ENCODE data around the gene ATAD3B.
"Not testable (repeated sequence)": the region's sequence is repeated elsewhere in the genome, so short reads cannot be mapped to it uniquely, and the experiment has no call there.

The ATAD3B gene
- total RNA-seq: 51.1 to 203 (median 88.8) reads per million in 9 experiments

- DNase-seq (peak; percentile 82 to 84 (median 83)), ATAC-seq (replicated peaks) (peak; percentile 93)
- no peaks in the 10 kb centered on the region for H3K9me3 Mint-ChIP-seq
- no peaks in the 10 kb centered on the region for H3K27me3 Mint-ChIP-seq
- H3K4me3 Mint-ChIP-seq: peak within 1 kb of the TSS; percentile 80 to 84
- H3K36me3 Mint-ChIP-seq (ENCODE audit: insufficient read depth): peaks cover 10% of the 10 kb centered on the region
- peak within 1 kb of the TSS; percentile 67 to 88 for H3K27ac Mint-ChIP-seq
- H3K4me1 Mint-ChIP-seq (ENCODE audit: low read depth in 2 of 2): peaks cover 7 to 16% of the 10 kb centered on the region in 2 donors
These were observed at the start of gene ATAD3B for GRCh38 chr1:1471389-1472052. Gene ATAD3B (plus strand): TSS chr1:1471765. CDS start chr1:1471885, 120 bp downstream.

- H3K4me1 Mint-ChIP-seq (ENCODE audit: low read depth in 2 of 2): peaks cover 0 to 2% of the 10 kb centered on the region in 2 donors
- ATAC-seq (replicated peaks): no peak
- peaks cover 23 to 55% of the 10 kb centered on the region in 2 donors for H3K27me3 Mint-ChIP-seq
- no peak overlapping the region for H3K27ac Mint-ChIP-seq
- no peak overlapping the region for H3K4me3 Mint-ChIP-seq
- H3K9me3 Mint-ChIP-seq: no peaks in the 10 kb centered on the region
- no peaks in the 10 kb centered on the region for H3K36me3 Mint-ChIP-seq (ENCODE audit: insufficient read depth)
- DNase-seq: no peak
These were observed 49.6 kb upstream of the ATAD3B start for GRCh38 chr1:1421907-1422464.

- Mint-ChIP-seq H3K27me3 (peaks cover 23 to 55% of the 10 kb centered on the region in 2 donors), H3K36me3 (ENCODE audit: insufficient read depth) (no peaks in the 10 kb centered on the region), H3K9me3 (no peaks in the 10 kb centered on the region), H3K4me3 (no peak overlapping the region), H3K27ac (no peak overlapping the region), H3K4me1 (ENCODE audit: low read depth in 2 of 2) (peaks cover 0 to 2% of the 10 kb centered on the region in 2 donors)
- ATAC-seq (replicated peaks) (no peak), DNase-seq (no peak)
These were observed 48.9 kb upstream of the ATAD3B start for GRCh38 chr1:1422465-1423244.

- Mint-ChIP-seq H3K9me3 (no peaks in the 10 kb centered on the region), H3K4me3 (no peak overlapping the region), H3K27me3 (peaks cover 24 to 58% of the 10 kb centered on the region in 2 donors), H3K36me3 (ENCODE audit: insufficient read depth) (no peaks in the 10 kb centered on the region), H3K27ac (no peak overlapping the region), H3K4me1 (ENCODE audit: low read depth in 2 of 2) (peaks cover 0 to 2% of the 10 kb centered on the region in 2 donors)
- DNase-seq (no peak), ATAC-seq (replicated peaks) (no peak)
These were observed 48.3 kb upstream of the ATAD3B start for GRCh38 chr1:1423245-1423597.

GRCh38 chr1:1424707-1425106 lies 46.9 kb upstream of the ATAD3B start:
- ATAC-seq (replicated peaks) (no peak), DNase-seq (no peak)
- Mint-ChIP-seq H3K27me3 (peaks cover 31 to 72% of the 10 kb centered on the region in 2 donors), H3K9me3 (no peaks in the 10 kb centered on the region), H3K36me3 (ENCODE audit: insufficient read depth) (no peaks in the 10 kb centered on the region), H3K4me3 (no peak overlapping the region), H3K27ac (no peak overlapping the region), H3K4me1 (ENCODE audit: low read depth in 2 of 2) (peaks cover 0 to 2% of the 10 kb centered on the region in 2 donors)

- no peak for DNase-seq
- ATAC-seq (replicated peaks): no peak
- no peaks in the 10 kb centered on the region for H3K36me3 Mint-ChIP-seq (ENCODE audit: insufficient read depth)
- peaks cover 0 to 2% of the 10 kb centered on the region in 2 donors for H3K4me1 Mint-ChIP-seq (ENCODE audit: low read depth in 2 of 2)
- H3K27ac Mint-ChIP-seq: no peak overlapping the region
- no peak overlapping the region for H3K4me3 Mint-ChIP-seq
- H3K27me3 Mint-ChIP-seq: peaks cover 34 to 77% of the 10 kb centered on the region in 2 donors
- H3K9me3 Mint-ChIP-seq: no peaks in the 10 kb centered on the region
These were observed 46.2 kb upstream of the ATAD3B start for GRCh38 chr1:1425426-1425752.

- Mint-ChIP-seq H3K27me3 (peaks cover 34 to 72% of the 10 kb centered on the region in 2 donors), H3K4me3 (no peak overlapping the region)
- no peak for ATAC-seq (replicated peaks)
These were observed 45.6 kb upstream of the ATAD3B start for GRCh38 chr1:1425753-1426495.

GRCh38 chr1:1426496-1427105 lies 45.0 kb upstream of the ATAD3B start:
- Mint-ChIP-seq H3K36me3 (ENCODE audit: insufficient read depth) (no peaks in the 10 kb centered on the region), H3K27me3 (peaks cover 34 to 71% of the 10 kb centered on the region in 2 donors), H3K4me3 (peak overlapping the region in 1 of 2 donors; percentile 17), H3K4me1 (ENCODE audit: low read depth in 2 of 2) (peaks cover 0 to 2% of the 10 kb centered on the region in 2 donors), H3K9me3 (no peaks in the 10 kb centered on the region), H3K27ac (peak overlapping the region in 1 of 2 donors; percentile 4)
- DNase-seq: no peak
- peak; percentile 31 for ATAC-seq (replicated peaks)

More at GRCh38 chr1:1425753-1426495, 45.6 kb upstream of the ATAD3B start:
- peaks cover 0 to 2% of the 10 kb centered on the region in 2 donors for H3K4me1 Mint-ChIP-seq (ENCODE audit: low read depth in 2 of 2)
- H3K36me3 Mint-ChIP-seq (ENCODE audit: insufficient read depth): no peaks in the 10 kb centered on the region
- H3K9me3 Mint-ChIP-seq: no peaks in the 10 kb centered on the region
- peak overlapping the region in 1 of 2 donors; percentile 4 for H3K27ac Mint-ChIP-seq
- DNase-seq: no peak

GRCh38 chr1:1427106-1427819 lies 44.3 kb upstream of the ATAD3B start:
- Mint-ChIP-seq H3K9me3 (no peaks in the 10 kb centered on the region), H3K4me3 (peak overlapping the region in 1 of 2 donors; percentile 17), H3K27me3 (peaks cover 34 to 73% of the 10 kb centered on the region in 2 donors), H3K4me1 (ENCODE audit: low read depth in 2 of 2) (peaks cover 0 to 2% of the 10 kb centered on the region in 2 donors), H3K27ac (no peak overlapping the region), H3K36me3 (ENCODE audit: insufficient read depth) (no peaks in the 10 kb centered on the region)
- ATAC-seq (replicated peaks): no peak
- no peak for DNase-seq

- Mint-ChIP-seq H3K36me3 (ENCODE audit: insufficient read depth) (no peaks in the 10 kb centered on the region), H3K27me3 (peaks cover 29 to 73% of the 10 kb centered on the region in 2 donors)
These were observed 43.8 kb upstream of the ATAD3B start for GRCh38 chr1:1427820-1428148.

GRCh38 chr1:1428174-1428573 lies 43.4 kb upstream of the ATAD3B start:
- no peaks in the 10 kb centered on the region for H3K36me3 Mint-ChIP-seq (ENCODE audit: insufficient read depth)
- peaks cover 0 to 2% of the 10 kb centered on the region in 2 donors for H3K4me1 Mint-ChIP-seq (ENCODE audit: low read depth in 2 of 2)
- H3K27ac Mint-ChIP-seq: no peak overlapping the region
- ATAC-seq (replicated peaks): no peak
- peak overlapping the region in 1 of 2 donors; percentile 29 for H3K4me3 Mint-ChIP-seq
- DNase-seq: no peak
- H3K9me3 Mint-ChIP-seq: no peaks in the 10 kb centered on the region
- H3K27me3 Mint-ChIP-seq: peaks cover 26 to 72% of the 10 kb centered on the region in 2 donors

More at GRCh38 chr1:1427820-1428148, 43.8 kb upstream of the ATAD3B start:
- no peak for DNase-seq
- Mint-ChIP-seq H3K9me3 (no peaks in the 10 kb centered on the region), H3K27ac (no peak overlapping the region), H3K4me1 (ENCODE audit: low read depth in 2 of 2) (peaks cover 0 to 2% of the 10 kb centered on the region in 2 donors), H3K4me3 (no peak overlapping the region)
- no peak for ATAC-seq (replicated peaks)

- H3K4me3 Mint-ChIP-seq; H3K9me3 Mint-ChIP-seq; DNase-seq; ATAC-seq (replicated peaks); H3K36me3 Mint-ChIP-seq (ENCODE audit: insufficient read depth); H3K4me1 Mint-ChIP-seq (ENCODE audit: low read depth in 2 of 2); H3K27ac Mint-ChIP-seq: not testable (repeated sequence)
- peaks cover 25 to 78% of the 10 kb centered on the region in 2 donors for H3K27me3 Mint-ChIP-seq
These were observed 42.6 kb upstream of the ATAD3B start for GRCh38 chr1:1428967-1429366.
